Nephron (organoid): ENCODE measurements around the gene APOA1.
"Not testable (repeated sequence)": the region's sequence is repeated elsewhere in the genome, so short reads cannot be mapped to it uniquely, and the experiment has no call there.

Source experiments
- H3K27ac Mint-ChIP-seq, 3 experiments: 2 replicates each; pipeline ENCODE4 v1.8.0; 2020; ENCODE audit warnings: mixed read lengths in 3 of 3, mild to moderate bottlenecking in 2 of 3, moderate library complexity in 1 of 3
- H3K27me3 Mint-ChIP-seq: 2 replicates; pipeline ENCODE4 v1.8.0; 2021; ENCODE audit warnings: low read depth, mild to moderate bottlenecking, moderate library complexity, mixed read lengths
- H3K36me3 Mint-ChIP-seq: 2 replicates; pipeline ENCODE4 v1.8.0; 2020; ENCODE audit warnings: low read depth, mixed read lengths
- H3K4me1 Mint-ChIP-seq: 2 replicates; pipeline ENCODE4 v1.8.0; 2020; ENCODE audit warnings: mixed read lengths
- H3K4me3 Mint-ChIP-seq, 3 experiments: 2 replicates each; pipeline ENCODE4 v1.8.0; 2020; ENCODE audit warnings: mild to moderate bottlenecking in 3 of 3, mixed read lengths in 3 of 3, moderate library complexity in 2 of 3
- H3K9me3 Mint-ChIP-seq: 2 replicates; pipeline ENCODE4 v1.8.0; 2020; ENCODE audit warnings: mixed read lengths
- TF ChIP-seq, protein P1 (sequence below), 3 experiments: fragments of 200-600 bp; sonication (generic); IDR thresholded peaks; one replicate each; pipeline ENCODE4 v1.5.0; 2021; ENCODE audit warnings: antibody characterized with exemption in 3 of 3; ENCODE audit not compliant: unreplicated experiment in 3 of 3

Gene APOA1

GRCh38 chr11:116808262-116809175, 28.9 kb downstream of the APOA1 start:
- Mint-ChIP-seq H3K4me1 (no peaks in the 10 kb centered on the region), H3K27ac (no peak overlapping the region), H3K9me3 (no peaks in the 10 kb centered on the region)

GRCh38 chr11:116807601-116808261, 29.7 kb downstream of the APOA1 start:
- peaks cover 4% of the 10 kb centered on the region for H3K27me3 Mint-ChIP-seq
- no peaks in the 10 kb centered on the region for H3K36me3 Mint-ChIP-seq
- TF ChIP-seq, protein P1, sequence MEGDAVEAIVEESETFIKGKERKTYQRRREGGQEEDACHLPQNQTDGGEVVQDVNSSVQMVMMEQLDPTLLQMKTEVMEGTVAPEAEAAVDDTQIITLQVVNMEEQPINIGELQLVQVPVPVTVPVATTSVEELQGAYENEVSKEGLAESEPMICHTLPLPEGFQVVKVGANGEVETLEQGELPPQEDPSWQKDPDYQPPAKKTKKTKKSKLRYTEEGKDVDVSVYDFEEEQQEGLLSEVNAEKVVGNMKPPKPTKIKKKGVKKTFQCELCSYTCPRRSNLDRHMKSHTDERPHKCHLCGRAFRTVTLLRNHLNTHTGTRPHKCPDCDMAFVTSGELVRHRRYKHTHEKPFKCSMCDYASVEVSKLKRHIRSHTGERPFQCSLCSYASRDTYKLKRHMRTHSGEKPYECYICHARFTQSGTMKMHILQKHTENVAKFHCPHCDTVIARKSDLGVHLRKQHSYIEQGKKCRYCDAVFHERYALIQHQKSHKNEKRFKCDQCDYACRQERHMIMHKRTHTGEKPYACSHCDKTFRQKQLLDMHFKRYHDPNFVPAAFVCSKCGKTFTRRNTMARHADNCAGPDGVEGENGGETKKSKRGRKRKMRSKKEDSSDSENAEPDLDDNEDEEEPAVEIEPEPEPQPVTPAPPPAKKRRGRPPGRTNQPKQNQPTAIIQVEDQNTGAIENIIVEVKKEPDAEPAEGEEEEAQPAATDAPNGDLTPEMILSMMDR (IDR thresholded peaks at IDR 0.05; ENCODE audit: unreplicated experiment in 3 of 3), result no peak
- H3K4me3 Mint-ChIP-seq, result no peak overlapping the region
- H3K9me3 Mint-ChIP-seq, result no peaks in the 10 kb centered on the region
- H3K27ac Mint-ChIP-seq, result no peak overlapping the region
- no peaks in the 10 kb centered on the region for H3K4me1 Mint-ChIP-seq

More at GRCh38 chr11:116808262-116809175, 28.9 kb downstream of the APOA1 start:
- peaks cover 4% of the 10 kb centered on the region for H3K27me3 Mint-ChIP-seq
- H3K4me3 Mint-ChIP-seq, result no peak overlapping the region
- TF ChIP-seq, protein P1 (IDR thresholded peaks at IDR 0.05; ENCODE audit: unreplicated experiment in 3 of 3), result no peak
- H3K36me3 Mint-ChIP-seq, result no peaks in the 10 kb centered on the region

DNA sequence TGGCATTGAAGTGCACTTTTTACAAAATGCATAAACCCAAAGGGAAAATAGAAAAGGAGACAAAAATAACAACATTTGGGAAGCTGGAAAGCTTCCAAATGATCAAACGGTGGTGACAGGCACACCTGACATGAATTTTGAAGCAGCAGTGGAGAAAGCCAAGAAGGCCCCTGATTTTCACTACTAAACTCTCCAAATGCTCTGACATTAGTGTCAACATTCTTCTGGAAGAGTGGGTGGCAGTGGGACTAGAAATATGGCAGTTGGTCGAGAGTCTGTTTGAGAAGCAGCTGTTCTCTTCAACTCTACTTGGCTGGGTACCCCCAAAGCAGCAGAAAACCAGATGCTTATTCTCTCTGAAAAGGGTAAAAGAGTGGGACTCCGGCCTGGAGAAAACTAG, 33.4 kb downstream of the APOA1 start:
- H3K9me3 Mint-ChIP-seq, result no peaks in the 10 kb centered on the region
- H3K27ac Mint-ChIP-seq, result no peak overlapping the region
- H3K4me1 Mint-ChIP-seq, result no peaks in the 10 kb centered on the region
- H3K4me3 Mint-ChIP-seq, result no peak overlapping the region
- no peaks in the 10 kb centered on the region for H3K36me3 Mint-ChIP-seq
- TF ChIP-seq, protein P1 (IDR thresholded peaks at IDR 0.05; ENCODE audit: unreplicated experiment in 3 of 3), result no peak
- H3K27me3 Mint-ChIP-seq, result peaks cover 4% of the 10 kb centered on the region

- not testable (repeated sequence) for H3K9me3 Mint-ChIP-seq, H3K4me1 Mint-ChIP-seq
Observed at GRCh38 chr11:116801662-116802061, 35.8 kb downstream of the APOA1 start.

DNA sequence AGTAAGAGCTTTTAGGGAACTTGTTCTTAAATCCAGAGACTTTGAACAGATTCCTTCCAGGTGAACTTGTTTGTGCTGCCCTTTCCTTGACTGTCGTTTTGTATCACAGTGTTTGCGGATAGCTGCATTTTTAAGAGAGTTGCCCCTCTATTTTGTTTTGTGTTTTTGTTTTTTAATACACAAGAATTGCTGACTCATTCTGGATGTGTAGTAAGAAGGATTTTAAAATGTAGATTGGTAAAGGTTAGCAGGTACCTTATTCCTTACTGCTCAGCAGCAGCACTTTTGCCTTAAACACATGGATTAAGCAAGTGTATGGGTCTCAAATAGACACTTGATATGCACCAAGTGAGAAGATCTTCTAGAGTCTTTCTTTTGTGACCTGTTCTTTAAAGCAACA, 36.8 kb downstream of the APOA1 start:
- peaks cover 5% of the 10 kb centered on the region for H3K27me3 Mint-ChIP-seq
- H3K27ac Mint-ChIP-seq, result no peak overlapping the region
- H3K4me3 Mint-ChIP-seq, result no peak overlapping the region
- no peaks in the 10 kb centered on the region for H3K36me3 Mint-ChIP-seq
- H3K4me1 Mint-ChIP-seq, result no peaks in the 10 kb centered on the region
- TF ChIP-seq, protein P1 (IDR thresholded peaks at IDR 0.05; ENCODE audit: unreplicated experiment in 3 of 3), result no peak
- no peaks in the 10 kb centered on the region for H3K9me3 Mint-ChIP-seq

More at GRCh38 chr11:116801662-116802061, 35.8 kb downstream of the APOA1 start:
- not testable (repeated sequence) for H3K27ac Mint-ChIP-seq, H3K27me3 Mint-ChIP-seq, H3K36me3 Mint-ChIP-seq, H3K4me3 Mint-ChIP-seq

DNA sequence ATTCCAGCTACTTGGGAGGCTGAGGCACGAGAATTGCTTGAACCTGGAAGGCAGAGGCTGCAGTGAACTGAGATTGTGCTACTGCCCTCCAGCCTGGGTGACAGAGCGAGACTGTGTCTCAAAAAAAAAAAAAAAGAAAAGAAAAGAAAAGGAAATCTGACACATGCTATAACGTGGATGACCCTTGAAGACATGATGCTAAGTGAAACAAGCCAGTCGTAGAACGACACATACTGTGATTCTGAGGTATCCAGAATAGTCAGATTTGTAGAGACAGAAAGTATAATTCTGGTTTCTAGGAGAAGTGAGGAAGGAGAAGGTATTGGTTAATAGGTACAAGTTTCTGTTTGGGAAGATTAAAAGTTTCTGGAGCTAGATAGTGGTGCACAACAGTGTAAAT, 39.1 kb downstream of the APOA1 start:
- TF ChIP-seq, protein P1 (IDR thresholded peaks at IDR 0.05; ENCODE audit: unreplicated experiment in 3 of 3), result no peak
- H3K36me3 Mint-ChIP-seq, result no peaks in the 10 kb centered on the region
- peaks cover 5% of the 10 kb centered on the region for H3K27me3 Mint-ChIP-seq
- H3K27ac Mint-ChIP-seq, result no peak overlapping the region
- H3K4me1 Mint-ChIP-seq, result no peaks in the 10 kb centered on the region
- no peaks in the 10 kb centered on the region for H3K9me3 Mint-ChIP-seq
- no peak overlapping the region for H3K4me3 Mint-ChIP-seq
